D721Med (cell line): ENCODE measurements around the gene CBFA2T3.

Experiments used
- DNase-seq: peaks from one replicate; pipeline ENCODE4 v3.0.0; 2011; ENCODE audit warnings: low spot score; ENCODE audit not compliant: insufficient read length
- FAIRE-seq: peaks from 2 replicates; lab custom pipeline; 2011; peaks lifted over from hg19 to GRCh38; lab: Jason Lieb, UNC
- CTCF ChIP-seq: IDR thresholded peaks from 2 replicates; pipeline ENCODE4 v1.5.1; 2012; ENCODE audit warnings: mild to moderate bottlenecking, control low read depth; ENCODE audit not compliant: insufficient read depth; ENCODE audit errors: missing control alignments

CBFA2T3 gene

DNA sequence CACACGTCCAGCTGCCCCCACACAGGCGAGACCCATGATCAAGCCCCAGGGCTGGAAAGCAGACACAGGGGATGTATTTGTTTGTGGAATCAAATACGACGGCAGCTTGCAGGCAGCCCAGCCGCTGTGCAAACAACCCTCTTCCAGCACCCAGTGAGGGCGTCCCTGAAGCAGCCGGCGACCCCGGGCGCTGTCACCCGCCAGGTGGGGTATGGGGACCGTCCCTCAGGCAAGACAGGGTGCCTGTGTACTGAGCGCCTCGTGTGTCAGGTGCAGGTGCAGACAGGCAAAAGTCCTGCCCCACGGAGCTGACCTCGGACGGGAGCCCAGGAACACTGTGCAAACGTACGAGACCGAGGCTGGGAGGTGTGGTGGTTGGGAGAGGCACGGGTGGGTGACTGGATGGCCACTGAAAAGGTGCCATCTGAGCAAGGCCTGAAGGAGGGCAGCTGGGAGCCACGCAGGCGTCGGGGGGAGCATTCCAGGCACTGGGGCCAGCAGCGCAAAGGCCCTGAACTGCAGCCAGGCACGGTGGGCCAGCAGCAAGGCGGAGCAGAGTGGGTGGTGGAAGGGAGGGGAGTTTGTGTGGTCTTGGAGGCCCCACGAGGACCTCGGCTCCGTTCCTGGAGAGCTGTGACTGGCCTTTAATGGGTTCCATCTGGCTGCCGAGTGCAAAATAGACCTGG, 48.5 kb downstream of the CBFA2T3 start:
- no peak for FAIRE-seq
- TF ChIP-seq CTCF = no peak
- DNase-seq = no peak

- no peak for TF ChIP-seq CTCF
- FAIRE-seq (no peak), DNase-seq (no peak)
Observed at GRCh38 chr16:88927661-88928060, 49.3 kb downstream of the CBFA2T3 start.

GRCh38 chr16:88927010-88927409, 50.0 kb downstream of the CBFA2T3 start:
- DNase-seq = no peak

GRCh38 chr16:88926374-88926990, 50.5 kb downstream of the CBFA2T3 start:
- no peak for DNase-seq
- TF ChIP-seq CTCF = no peak
- FAIRE-seq = no peak

More at GRCh38 chr16:88927010-88927409, 50.0 kb downstream of the CBFA2T3 start:
- no peak for TF ChIP-seq CTCF
- no peak for FAIRE-seq

DNA sequence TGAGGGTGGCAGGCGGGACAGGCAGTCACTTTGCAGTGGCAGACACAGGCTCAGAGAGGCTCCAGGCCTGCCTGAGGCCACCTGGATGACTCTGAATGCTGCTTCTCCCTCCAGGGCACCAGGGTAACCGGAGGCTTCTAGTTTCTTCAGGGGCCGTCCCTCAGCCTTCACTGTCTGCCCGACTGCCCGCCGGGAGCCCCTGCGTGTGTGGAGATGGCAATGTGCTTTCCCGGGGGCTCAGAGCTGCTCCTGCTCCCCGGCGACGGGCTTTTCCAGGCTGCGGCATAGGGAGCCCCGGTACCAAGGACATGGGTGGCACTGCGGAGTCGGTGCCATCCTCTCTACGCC, 51.5 kb downstream of the CBFA2T3 start:
- DNase-seq (no peak), FAIRE-seq (no peak)
- no peak for TF ChIP-seq CTCF

DNA sequence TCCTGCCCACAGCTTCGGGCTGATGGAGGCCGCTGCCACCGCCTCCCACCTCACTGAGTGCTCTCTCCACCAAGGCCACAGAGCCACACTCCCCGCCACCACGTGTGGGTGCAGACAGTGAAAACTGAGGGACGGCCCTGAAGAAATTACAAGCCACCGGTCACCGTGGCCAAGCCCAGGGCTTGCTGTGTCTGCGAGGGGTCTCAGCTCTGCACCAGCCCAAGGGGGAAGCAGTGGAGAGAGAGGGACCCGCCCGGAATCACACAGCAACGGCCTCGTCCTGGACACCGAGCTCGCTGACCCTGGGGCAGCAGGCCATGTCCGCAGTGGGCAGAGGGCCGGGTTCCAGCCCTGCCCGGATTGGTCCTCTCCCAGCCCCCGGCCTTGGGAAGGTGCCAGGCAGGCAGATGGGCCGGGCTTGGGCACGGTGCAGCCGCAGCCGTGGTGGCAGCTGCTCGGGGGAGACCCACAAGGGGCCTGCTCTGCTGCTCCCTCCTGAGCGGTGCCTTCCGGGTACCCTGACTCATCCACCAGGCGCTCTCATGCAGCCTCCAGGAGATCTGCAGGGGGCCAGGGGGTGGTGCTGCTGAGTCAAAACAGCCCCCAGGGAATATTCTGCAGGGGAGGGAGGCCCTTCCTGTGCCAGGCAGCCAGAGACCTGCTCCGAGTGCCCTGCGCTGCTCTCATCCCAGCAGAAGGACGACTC, 52.0 kb downstream of the CBFA2T3 start:
- DNase-seq (no peak), FAIRE-seq (no peak)
- peak; percentile 45 for TF ChIP-seq CTCF
